Stimulated activated CD4-positive, alpha-beta T cell treated with anti-CD3 and anti-CD28 coated beads, TNF-alpha, amount 100 ng/mL, for 4 hours (primary cell): ENCODE data around the gene BCL11B.

Experiments used
- DNase-seq, 3 experiments: peaks; one replicate each; pipeline ENCODE4 v3.0.0-alpha.2; 2020; ENCODE audit warnings: low read depth in 3 of 3

BCL11B gene

GRCh38 chr14:99137001-99137700 lies 134.8 kb downstream of the BCL11B start:
- no peak for DNase-seq

GRCh38 chr14:99136401-99136800 lies 135.6 kb downstream of the BCL11B start:
- DNase-seq = no peak

DNA sequence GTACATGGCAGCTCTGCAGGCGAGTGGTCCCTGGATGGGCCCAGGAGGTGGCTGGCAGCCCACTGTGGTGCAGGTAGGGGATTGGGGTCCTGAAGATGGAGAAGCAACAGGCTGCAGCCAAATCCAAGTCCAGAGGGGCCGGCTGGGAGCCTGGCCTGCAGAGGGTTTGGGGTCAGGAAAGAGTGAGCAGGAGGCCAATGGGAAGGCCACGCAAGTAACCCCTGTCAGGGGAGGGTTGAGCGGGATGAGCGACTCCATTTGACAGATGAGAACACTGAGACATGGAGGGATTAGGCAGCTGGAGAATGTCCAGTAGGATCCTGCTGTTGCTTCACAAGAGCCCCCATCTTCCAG lies 136.0 kb downstream of the BCL11B start:
- DNase-seq = no peak

GRCh38 chr14:99134516-99135046 lies 137.4 kb downstream of the BCL11B start:
- DNase-seq = no peak

- DNase-seq = no peak
These were observed 138.1 kb downstream of the BCL11B start for GRCh38 chr14:99133636-99134515.

- no peak for DNase-seq
These were observed 139.0 kb downstream of the BCL11B start for GRCh38 chr14:99132821-99133635.

GRCh38 chr14:99131632-99132271 lies 140.2 kb downstream of the BCL11B start:
- DNase-seq = no peak

DNA sequence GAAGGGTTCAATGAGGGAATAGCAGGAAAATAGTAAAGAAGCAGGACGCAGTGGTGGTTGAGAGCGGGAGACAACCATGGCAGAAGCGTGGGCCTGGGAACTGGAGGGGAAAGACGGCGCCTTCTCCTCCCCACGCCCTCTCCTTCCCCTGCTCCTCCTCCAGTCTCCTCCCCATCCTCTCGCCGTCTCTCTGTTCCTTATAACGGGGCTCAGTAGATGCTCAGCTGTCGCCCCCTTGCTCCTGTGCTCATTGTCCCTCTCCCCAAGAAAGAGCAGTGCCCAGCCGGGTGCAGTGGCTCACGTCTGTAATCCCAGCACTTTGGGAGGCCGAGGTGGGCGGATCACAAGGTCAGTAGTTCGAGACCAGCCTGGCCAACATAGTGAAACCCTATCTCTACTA lies 142.0 kb downstream of the BCL11B start:
- DNase-seq = no peak

DNA sequence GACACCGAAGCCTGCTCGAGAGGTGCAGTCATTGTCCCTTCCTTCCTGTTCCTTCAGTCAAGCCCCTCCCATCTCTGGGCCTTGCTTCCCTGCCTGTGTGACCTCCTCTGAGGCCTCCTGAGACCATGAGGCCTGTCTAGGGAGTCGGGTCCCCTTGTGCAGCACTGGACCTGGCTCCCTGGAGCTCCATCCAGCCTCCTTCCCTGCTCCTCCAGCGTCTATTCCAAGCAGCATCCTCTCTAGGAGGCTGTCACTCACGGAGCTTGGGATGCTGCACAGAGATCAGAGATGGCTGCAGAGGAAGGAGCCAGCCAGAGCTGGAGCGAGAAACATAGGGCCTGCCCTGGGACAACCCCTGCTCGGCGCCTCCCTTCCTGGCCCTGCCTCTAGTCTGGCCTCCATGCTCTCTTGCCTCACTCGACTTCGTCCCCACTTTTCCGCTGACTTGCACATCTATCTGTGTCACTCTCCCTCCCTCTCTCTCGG lies 142.7 kb downstream of the BCL11B start:
- DNase-seq = no peak

- DNase-seq = no peak
These were observed 143.8 kb downstream of the BCL11B start for GRCh38 chr14:99128185-99128584.

DNA sequence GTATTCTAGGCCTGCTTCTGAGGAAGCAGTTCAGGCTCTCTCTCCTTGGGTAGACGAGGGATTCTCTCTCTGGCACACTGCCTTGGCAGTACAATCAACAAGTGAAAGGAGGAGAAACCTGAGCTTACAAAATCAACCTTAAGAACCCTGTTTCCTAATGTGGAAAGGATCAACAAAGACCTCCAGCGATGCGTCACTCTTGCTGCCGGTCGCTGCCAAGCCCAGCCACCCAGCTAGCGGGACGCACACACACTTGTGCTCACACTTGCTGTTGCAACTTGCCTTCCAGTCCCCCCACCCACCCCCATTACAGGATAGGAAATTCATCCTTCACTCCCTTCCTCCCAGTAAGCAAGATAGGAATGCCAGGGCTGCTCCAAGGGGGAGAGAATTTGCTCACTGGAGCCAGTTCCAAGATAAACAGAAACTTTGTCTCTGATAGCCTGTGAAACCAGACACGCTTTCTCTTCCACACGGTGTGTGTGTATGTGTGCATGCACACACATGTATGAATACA lies 144.3 kb downstream of the BCL11B start:
- DNase-seq = no peak

DNA sequence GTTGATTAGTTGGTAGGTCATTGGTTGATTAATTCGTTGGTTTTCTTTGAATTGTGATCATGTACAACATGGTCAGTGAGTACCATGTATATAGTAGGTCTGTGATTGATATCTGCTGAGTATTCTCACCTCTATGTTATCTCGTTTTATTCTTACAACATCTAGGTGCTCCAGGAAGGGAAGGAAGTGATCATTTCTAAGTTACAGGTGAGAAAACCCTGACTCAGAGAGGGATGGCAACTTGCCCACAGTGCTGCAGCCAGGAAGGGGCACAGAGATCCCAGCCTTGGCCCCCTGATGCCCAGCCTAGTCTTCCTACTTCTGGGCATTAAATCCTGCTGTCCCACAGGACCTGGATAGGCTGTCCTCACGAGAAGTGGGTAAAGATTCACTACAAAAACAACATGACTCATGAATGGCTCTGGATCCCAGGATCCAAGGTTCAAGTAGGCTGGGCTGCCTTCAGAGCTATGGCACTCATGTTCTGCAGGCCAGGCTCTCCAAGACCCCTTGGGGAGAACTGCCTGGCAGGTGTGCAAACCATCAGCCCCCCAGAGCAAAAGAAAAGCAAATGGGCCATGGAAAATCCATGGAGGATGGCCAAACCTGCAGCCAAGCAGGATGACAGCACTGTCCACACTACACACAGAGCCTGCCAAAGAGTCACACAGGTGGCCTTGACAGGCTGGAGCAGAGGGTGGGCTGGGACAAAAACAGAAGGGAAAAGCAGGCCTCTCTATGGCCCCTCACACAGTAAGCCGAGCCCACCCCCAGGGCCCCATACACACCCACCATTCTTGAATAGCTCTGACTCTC lies 146.2 kb downstream of the BCL11B start:
- no peak for DNase-seq

GRCh38 chr14:99125113-99125512 lies 146.9 kb downstream of the BCL11B start:
- DNase-seq = no peak

- no peak for DNase-seq
These were observed 147.4 kb downstream of the BCL11B start for GRCh38 chr14:99124482-99125105.

DNA sequence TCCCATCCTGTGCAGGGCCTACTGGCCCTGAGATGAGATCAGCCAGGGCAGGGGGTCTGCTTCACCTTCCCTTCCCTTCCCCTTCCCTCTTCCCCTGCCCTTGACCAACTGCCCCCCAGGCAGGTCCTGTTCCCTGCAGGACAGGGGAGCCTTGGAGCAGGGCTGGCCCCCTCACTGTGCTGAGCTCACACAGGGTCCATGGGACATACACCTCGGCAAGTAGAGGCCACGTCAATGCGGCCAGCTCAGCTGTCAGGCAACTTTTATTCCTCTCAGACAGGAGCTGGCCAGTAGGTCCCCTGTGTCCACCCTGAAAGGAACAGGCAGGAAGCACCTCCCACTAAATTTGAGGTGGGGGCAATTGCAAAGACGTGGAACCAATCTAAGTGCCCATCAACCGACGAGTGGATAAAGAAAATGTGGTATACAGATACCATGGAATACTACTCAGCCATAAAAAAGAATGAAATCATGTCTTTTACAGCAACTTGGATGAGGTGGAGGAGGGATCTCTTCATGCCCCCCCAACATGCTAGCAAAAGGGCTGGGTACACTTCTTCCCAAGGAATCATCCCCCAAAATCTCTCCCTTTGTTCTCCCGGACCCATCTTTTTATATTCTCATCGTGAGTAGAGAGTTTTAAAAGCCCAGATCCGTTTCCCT lies 148.7 kb downstream of the BCL11B start:
- no peak for DNase-seq

GRCh38 chr14:99122521-99123125 lies 149.4 kb downstream of the BCL11B start:
- no peak for DNase-seq

DNA sequence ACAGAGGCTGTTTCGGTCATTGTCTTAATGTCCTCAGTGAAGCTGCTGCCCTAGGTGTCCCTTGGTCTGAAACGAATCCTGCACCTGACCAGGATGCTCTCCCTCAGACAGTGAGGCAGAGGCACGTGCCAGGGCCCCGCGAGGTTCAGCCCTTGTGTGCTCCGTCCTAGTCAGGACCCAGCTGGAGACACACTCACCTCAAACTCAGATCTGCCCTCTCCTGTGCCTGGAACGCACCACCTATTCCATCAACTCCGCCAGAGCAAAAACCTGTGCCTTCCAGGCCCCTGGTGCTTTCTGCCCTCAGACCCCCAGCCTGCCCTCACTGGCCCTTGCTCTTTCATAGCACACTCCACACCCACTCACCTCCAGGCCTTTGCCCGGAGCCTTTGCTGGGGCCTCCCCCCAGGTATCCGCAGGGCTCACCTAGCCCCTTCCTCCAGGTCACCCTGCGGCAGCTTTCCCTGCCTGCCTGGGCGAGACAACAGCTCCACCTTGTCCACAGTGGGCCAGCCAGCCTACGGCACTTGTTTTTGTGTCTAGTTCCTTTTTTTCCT lies 150.6 kb downstream of the BCL11B start:
- DNase-seq = no peak

GRCh38 chr14:99120526-99121318 lies 151.3 kb downstream of the BCL11B start:
- no peak for DNase-seq
